Ovary (tissue), 3 donors: ENCODE data around the gene CACNA2D3.
"Not testable (repeated sequence)": the region's sequence is repeated elsewhere in the genome, so short reads cannot be mapped to it uniquely, and the experiment has no call there.

Experiments used
- EP300 ChIP-seq: sonication (generic); formaldehyde crosslinking; IDR thresholded peaks from one replicate; pipeline ENCODE4 v1.6.1; 2017; ENCODE audit warnings: antibody characterized with exemption
- POLR2A ChIP-seq: fragments of 450-650 bp; IDR thresholded peaks from one replicate; pipeline ENCODE4 v1.6.1; 2017; ENCODE audit warnings: antibody characterized with exemption, mild to moderate bottlenecking, moderate library complexity
- TF ChIP-seq, protein P1 (sequence below), 3 donors: fragments of 450-650 bp in 2 of 3; fragments of 200-600 bp in 1 of 3; IDR thresholded peaks; one replicate each; pipeline versions ENCODE4 v1.5.1 to v1.8.0; 2016 to 2022; ENCODE audit warnings: antibody characterized with exemption in 3 of 3, mild to moderate bottlenecking in 1 of 3
- donor health status: DM: no; HTN: no; CAD: no.

GRCh38 chr3:54116129-54116528 lies 6.2 kb upstream of the CACNA2D3 start:
- TF ChIP-seq, protein P1, sequence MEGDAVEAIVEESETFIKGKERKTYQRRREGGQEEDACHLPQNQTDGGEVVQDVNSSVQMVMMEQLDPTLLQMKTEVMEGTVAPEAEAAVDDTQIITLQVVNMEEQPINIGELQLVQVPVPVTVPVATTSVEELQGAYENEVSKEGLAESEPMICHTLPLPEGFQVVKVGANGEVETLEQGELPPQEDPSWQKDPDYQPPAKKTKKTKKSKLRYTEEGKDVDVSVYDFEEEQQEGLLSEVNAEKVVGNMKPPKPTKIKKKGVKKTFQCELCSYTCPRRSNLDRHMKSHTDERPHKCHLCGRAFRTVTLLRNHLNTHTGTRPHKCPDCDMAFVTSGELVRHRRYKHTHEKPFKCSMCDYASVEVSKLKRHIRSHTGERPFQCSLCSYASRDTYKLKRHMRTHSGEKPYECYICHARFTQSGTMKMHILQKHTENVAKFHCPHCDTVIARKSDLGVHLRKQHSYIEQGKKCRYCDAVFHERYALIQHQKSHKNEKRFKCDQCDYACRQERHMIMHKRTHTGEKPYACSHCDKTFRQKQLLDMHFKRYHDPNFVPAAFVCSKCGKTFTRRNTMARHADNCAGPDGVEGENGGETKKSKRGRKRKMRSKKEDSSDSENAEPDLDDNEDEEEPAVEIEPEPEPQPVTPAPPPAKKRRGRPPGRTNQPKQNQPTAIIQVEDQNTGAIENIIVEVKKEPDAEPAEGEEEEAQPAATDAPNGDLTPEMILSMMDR (IDR thresholded peaks at IDR 0.05), result not testable (repeated sequence)
- TF ChIP-seq POLR2A, EP300: not testable (repeated sequence)
